Subcutaneous abdominal adipose tissue (tissue), 5 donors: Measurements from ENCODE around the gene RHCE.
"Not testable (repeated sequence)": the region's sequence is repeated elsewhere in the genome, so short reads cannot be mapped to it uniquely, and the experiment has no call there.

Experiments used
- H3K27ac ChIP-seq: one replicate; pipeline ENCODE4 v1.7.0; 2013; ENCODE audit warnings: low read depth, mild to moderate bottlenecking, inconsistent platforms, low read length, moderate library complexity
- H3K27me3 ChIP-seq, 5 donors: one replicate each; pipeline ENCODE4 v1.7.0; 2013; ENCODE audit warnings: low read length in 5 of 5, inconsistent platforms in 1 of 5; ENCODE audit not compliant: control insufficient read depth in 5 of 5, insufficient read depth in 4 of 5
- H3K36me3 ChIP-seq, 5 donors: one replicate each; pipeline ENCODE4 v1.7.0; 2013; ENCODE audit warnings: low read length in 5 of 5; ENCODE audit not compliant: control insufficient read depth in 5 of 5, insufficient read depth in 5 of 5
- H3K4me1 ChIP-seq, 5 donors: one replicate each; pipeline ENCODE4 v1.7.0; 2013; ENCODE audit warnings: low read length in 5 of 5, mild to moderate bottlenecking in 3 of 5, moderate library complexity in 1 of 5; ENCODE audit not compliant: control insufficient read depth in 5 of 5, insufficient read depth in 5 of 5
- H3K4me3 ChIP-seq, 5 donors: one replicate each; pipeline ENCODE4 v1.7.0; 2013; ENCODE audit warnings: low read length in 5 of 5, low read depth in 1 of 5
- H3K9ac ChIP-seq, 5 donors: one replicate each; pipeline ENCODE4 v1.7.0; 2013; ENCODE audit warnings: low read length in 5 of 5, mild to moderate bottlenecking in 4 of 5, moderate library complexity in 3 of 5
- H3K9me3 ChIP-seq, 5 donors: one replicate each; pipeline ENCODE4 v1.7.0; 2013; ENCODE audit warnings: low read length in 5 of 5; ENCODE audit not compliant: control insufficient read depth in 5 of 5
- donor health status: healthy.
- donor health status: healthy.
- donor health status: healthy.
- donor health status: healthy.
- donor health status: healthy.

The RHCE gene

DNA sequence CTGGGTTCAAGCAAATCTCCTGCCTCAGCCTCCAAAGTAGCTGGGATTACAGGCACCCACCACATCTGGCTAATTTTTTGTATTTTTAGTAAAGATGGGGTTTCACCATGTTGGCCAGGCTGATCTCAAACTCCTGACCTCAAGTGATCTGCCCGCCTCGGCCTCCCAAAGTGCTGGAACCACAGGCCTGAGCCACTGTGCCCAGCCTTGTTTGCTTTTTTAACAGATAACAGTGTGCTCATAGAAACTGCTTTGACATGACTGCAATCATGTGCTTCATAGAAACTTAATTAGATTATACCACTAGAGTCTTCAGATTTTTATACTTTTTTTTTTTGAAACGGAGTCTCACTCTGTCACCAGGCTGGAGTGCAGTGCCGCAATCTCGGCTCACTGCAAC is 91.3 kb downstream of the RHCE start:
- H3K4me3 ChIP-seq, H3K9ac ChIP-seq, H3K9me3 ChIP-seq, H3K27ac ChIP-seq, H3K27me3 ChIP-seq, H3K36me3 ChIP-seq, H3K4me1 ChIP-seq: not testable (repeated sequence)

DNA sequence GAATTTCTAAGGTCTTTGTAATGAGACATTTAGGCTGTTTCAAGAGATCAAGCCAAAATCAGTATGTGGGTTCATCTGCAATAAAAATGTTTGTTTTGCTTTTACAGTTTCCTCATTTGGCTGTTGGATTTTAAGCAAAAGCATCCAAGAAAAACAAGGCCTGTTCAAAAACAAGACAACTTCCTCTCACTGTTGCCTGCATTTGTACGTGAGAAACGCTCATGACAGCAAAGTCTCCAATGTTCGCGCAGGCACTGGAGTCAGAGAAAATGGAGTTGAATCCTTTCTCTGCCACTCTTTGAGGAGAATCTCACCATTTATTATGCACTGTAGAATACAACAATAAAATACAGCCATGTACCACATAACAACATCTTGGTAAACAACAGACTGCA is 91.8 kb downstream of the RHCE start:
- not testable (repeated sequence) for H3K27me3 ChIP-seq, H3K9me3 ChIP-seq, H3K4me3 ChIP-seq, H3K4me1 ChIP-seq, H3K9ac ChIP-seq, H3K36me3 ChIP-seq, H3K27ac ChIP-seq

DNA sequence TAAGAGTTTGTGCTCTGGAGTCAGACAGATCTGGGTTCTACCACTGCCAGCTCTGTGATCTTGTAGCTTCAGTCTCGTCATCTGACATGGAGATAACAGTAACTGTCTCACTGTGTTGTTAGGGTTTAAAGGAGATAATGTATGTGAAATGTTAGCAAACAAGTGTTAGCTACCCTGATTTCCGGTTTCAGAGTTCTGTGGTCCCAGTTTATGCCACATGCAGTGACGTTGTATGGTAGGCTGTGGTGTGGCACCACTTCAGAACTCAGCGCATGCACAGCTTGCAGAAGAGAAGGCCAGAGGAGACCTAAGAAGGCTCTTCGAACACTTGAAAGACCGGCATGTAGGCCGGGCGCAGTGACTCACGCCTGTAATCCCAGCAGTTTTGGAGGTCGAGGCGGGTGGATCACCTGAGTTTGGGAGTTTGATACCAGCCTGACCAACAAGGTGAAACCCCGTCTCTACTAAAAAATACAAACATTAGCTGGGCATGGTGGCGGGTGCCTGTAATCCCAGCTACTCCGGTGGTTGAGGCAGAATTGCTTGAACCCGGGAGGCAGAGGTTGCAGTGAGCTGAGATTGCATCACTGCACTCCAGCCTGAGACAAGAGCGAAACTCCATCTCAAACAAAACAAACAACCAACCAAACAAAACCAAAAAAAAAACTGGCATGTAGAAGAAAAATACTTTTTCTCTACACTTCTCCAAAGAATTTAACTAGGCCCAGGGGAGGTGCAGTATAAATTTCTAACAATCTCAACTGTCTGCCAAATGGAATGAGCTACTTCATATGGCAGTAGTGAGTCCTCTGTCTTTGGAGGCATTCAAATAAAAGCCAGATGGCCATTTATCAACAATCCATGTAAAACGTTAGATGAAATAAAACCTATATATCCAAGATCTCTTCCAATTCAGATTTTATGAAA is 92.5 kb downstream of the RHCE start:
- not testable (repeated sequence) for H3K9ac ChIP-seq, H3K27me3 ChIP-seq, H3K9me3 ChIP-seq, H3K27ac ChIP-seq, H3K36me3 ChIP-seq, H3K4me1 ChIP-seq, H3K4me3 ChIP-seq

DNA sequence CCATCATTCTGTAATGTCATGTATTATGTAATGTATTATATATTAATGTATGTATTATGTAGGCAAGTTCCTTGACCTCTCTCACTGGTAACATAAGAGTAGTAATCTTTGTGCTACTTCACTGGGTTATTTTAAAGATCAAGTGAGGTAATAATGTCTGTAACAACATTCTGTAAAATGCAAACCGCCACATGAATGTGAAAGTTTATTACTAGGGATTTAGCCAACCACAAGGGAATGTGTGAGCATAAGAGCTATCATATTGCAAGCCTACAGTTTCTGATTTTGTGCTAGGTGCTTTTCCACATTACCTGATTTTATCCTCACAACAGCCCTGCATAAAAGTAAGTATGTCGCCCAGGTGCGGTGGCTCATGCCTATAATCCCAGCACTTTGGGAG is 96.2 kb downstream of the RHCE start:
- H3K27me3 ChIP-seq, H3K4me3 ChIP-seq, H3K36me3 ChIP-seq, H3K27ac ChIP-seq, H3K9ac ChIP-seq, H3K9me3 ChIP-seq, H3K4me1 ChIP-seq: not testable (repeated sequence)

DNA sequence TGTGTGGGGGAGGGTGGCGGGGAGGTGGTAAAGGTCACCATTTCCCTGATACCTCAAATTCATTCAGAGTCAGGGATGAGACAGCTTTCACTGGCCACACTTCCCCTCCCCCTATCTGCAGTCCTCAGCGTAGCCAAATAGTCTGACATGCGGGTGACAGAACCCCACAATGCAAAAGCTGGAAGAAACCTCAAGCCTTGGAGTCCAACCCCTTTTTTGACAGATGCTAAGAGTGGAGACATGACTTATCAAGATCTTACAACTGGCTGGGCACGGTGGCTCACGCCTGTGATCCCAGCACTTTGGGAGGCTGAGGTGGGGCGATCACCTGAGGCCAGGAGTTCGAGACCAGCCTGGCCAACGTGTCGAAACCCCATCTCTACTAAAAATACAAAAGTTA is 98.5 kb downstream of the RHCE start:
- H3K9me3 ChIP-seq, H3K4me3 ChIP-seq, H3K9ac ChIP-seq, H3K36me3 ChIP-seq, H3K27me3 ChIP-seq, H3K27ac ChIP-seq, H3K4me1 ChIP-seq: not testable (repeated sequence)

DNA sequence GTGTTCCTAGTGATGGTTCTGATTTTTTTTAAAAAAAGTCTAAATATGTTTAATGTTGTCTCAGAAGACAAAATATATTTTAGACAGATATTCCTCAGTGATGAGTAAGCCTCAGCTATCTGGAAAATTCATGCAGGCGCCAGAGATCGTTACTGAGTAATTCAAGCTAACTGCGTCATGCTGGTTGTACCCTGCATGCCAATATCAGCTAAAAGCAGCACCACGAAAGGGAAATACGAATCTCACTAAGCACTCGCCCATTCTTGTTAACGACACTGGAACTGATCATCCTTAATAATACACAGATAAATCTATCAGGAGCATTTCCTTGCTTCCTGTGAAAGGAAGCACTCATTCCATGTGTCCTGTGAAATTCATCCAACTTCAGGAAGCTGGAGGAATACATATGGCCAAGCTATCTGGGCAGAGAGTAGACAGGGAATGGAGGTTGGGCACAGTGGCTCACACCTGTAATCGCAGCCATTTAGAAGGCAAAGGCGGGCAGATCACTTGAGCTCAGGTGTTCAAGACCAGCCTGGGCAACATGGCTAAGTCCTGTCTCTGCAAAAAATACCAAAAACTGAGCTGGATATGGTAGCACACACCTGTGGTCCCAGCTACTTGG is 100.2 kb downstream of the RHCE start:
- not testable (repeated sequence) for H3K27ac ChIP-seq

DNA sequence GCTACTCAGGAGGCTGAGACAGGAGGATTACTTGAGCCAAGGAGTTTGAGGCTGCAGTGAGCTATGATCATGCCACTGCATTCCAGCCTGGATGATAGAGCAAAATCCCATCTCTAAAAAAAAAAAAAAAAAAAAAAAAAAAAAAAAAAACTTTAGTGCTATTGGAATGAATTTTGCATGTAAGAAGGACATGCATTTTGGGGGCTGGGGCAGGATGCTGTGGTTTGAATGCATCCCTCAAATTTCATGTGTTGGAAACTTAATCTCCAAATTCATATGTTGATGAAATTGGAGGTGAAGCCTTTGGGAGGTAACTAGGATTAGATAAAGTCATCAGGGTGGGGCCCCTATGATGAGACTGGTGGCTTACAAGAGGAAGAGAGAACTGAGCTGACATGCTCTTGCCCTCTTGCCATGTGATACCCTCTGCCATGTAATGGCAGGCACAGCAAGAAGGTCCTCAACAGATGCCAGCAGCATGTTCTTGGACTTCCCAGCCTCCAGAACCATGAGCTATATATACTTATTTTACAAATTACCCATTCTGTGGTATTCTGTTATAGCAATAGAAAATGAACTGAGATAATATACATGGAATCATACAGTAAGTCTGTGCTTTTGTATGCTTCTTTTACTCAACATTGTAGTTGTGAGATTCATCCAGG is 107.7 kb downstream of the RHCE start:
- not testable (repeated sequence) for H3K4me1 ChIP-seq, H3K27me3 ChIP-seq, H3K9me3 ChIP-seq, H3K9ac ChIP-seq, H3K36me3 ChIP-seq, H3K27ac ChIP-seq, H3K4me3 ChIP-seq

More for the DNA sequence above, 100.2 kb downstream of the RHCE start:
- not testable (repeated sequence) for H3K9me3 ChIP-seq, H3K4me1 ChIP-seq, H3K36me3 ChIP-seq, H3K27me3 ChIP-seq, H3K4me3 ChIP-seq, H3K9ac ChIP-seq
